Cardiac muscle cell (in vitro differentiated cells and primary cell): ENCODE data around the gene IL3. TPM values are rescaled to one million over a fixed set of nuclear protein-coding genes. Genes with fewer than 3 reads are reported as not detected.

ENCODE experiments used
- DNase-seq, 2 donors: peaks; one replicate each; pipeline versions ENCODE4 v3.0.0 to v3.0.0-alpha.2; 2010 to 2017; ENCODE audit warnings: low read depth in 1 of 2, low spot score in 1 of 2
- H3K27ac ChIP-seq: fragments of 200-600 bp; sonication (generic); 2 replicates; pipeline ENCODE4 v1.5.1; 2016
- H3K27me3 ChIP-seq: fragments of 200-600 bp; sonication (generic); 2 replicates; pipeline ENCODE4 v1.6.0; 2016; ENCODE audit warnings: control low read depth
- H3K36me3 ChIP-seq: fragments of 200-600 bp; sonication (generic); 2 replicates; pipeline ENCODE4 v1.5.1; 2016; ENCODE audit warnings: control low read depth
- H3K4me1 ChIP-seq: fragments of 200-600 bp; sonication (generic); 2 replicates; pipeline ENCODE4 v1.8.1; 2017; ENCODE audit warnings: low read depth, mild to moderate bottlenecking, mixed run types
- H3K4me3 ChIP-seq: fragments of 200-600 bp; sonication (generic); 2 replicates; pipeline ENCODE4 v1.5.1; 2016; ENCODE audit warnings: mild to moderate bottlenecking
- H3K9me3 ChIP-seq: fragments of 200-600 bp; sonication (generic); 2 replicates; pipeline ENCODE4 v1.5.1; 2017; ENCODE audit warnings: low read depth, mild to moderate bottlenecking, control low read depth
- polyA plus RNA-seq: library from polyadenylated mRNA; unstranded; fragments of >200 nt; fragmentation: Nextera tagmentation; extraction: Ambion mirVana; gene quantifications from 2 replicates; pipeline ENCODE4 v1.2.1, GENCODE V29; 2016
- total RNA-seq: library from RNA; depleted of rRNA; stranded (reverse); fragments of >200 nt; gene quantifications from 2 replicates; pipeline ENCODE4 v1.2.3, GENCODE V29; 2016
- TF ChIP-seq, protein P1 (sequence below): IDR thresholded peaks from 2 replicates; pipeline ENCODE4 v1.5.1; 2012; ENCODE audit warnings: low read depth, mild to moderate bottlenecking, low read length

Gene IL3
- total and polyA plus RNA-seq, 2 experiments from 2014 or later = not detected

DNA sequence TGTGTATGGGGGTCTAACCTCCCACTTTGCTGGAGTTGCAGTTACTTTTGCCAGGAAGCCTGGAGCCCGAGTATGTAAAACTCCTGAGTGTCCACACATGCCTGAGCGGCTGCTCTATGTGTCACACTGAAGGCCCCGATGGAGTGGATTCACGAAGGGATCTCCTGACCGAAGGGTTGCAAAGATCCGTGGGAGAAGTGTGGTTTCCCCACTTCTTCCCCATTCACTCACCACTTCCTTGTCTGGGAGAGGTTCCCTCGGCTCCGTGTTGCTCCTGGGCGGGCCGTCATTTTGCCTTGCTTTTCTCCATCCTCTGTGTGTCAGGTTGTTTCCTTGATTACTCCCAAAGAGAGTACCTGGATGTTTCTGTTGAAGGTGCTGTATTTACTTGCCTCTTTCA lies 16.2 kb upstream of the IL3 start:
- H3K9me3 ChIP-seq = no peaks in the 10 kb centered on the region
- H3K27ac ChIP-seq = no peak overlapping the region
- no peaks in the 10 kb centered on the region for H3K36me3 ChIP-seq
- TF ChIP-seq, protein P1, sequence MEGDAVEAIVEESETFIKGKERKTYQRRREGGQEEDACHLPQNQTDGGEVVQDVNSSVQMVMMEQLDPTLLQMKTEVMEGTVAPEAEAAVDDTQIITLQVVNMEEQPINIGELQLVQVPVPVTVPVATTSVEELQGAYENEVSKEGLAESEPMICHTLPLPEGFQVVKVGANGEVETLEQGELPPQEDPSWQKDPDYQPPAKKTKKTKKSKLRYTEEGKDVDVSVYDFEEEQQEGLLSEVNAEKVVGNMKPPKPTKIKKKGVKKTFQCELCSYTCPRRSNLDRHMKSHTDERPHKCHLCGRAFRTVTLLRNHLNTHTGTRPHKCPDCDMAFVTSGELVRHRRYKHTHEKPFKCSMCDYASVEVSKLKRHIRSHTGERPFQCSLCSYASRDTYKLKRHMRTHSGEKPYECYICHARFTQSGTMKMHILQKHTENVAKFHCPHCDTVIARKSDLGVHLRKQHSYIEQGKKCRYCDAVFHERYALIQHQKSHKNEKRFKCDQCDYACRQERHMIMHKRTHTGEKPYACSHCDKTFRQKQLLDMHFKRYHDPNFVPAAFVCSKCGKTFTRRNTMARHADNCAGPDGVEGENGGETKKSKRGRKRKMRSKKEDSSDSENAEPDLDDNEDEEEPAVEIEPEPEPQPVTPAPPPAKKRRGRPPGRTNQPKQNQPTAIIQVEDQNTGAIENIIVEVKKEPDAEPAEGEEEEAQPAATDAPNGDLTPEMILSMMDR = no peak
- no peak for DNase-seq
- H3K4me1 ChIP-seq = no peaks in the 10 kb centered on the region
- H3K27me3 ChIP-seq = no peaks in the 10 kb centered on the region
- H3K4me3 ChIP-seq = no peak overlapping the region

DNA sequence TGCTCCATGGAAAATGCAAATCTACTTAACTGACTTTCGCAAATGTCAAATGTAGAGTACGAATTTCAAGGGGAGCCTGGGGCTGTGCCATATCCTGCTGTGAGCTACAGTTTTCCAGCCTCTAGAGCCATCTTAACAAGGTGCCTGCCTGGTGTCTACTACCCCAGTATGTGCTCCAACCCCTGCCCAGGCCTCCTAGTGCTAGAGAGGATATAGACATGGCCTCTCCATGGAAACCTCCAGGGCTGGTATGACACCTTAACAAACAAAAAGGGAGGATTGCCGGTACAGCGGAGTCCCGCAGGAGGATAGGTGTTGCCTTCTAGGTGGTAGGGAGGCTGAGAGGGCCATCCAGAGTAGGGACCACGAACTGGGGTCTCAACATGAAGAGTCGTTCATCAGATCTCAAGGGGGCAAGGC lies 13.6 kb upstream of the IL3 start:
- H3K27me3 ChIP-seq = no peaks in the 10 kb centered on the region
- DNase-seq = no peak
- no peaks in the 10 kb centered on the region for H3K9me3 ChIP-seq
- H3K27ac ChIP-seq = no peak overlapping the region
- no peaks in the 10 kb centered on the region for H3K4me1 ChIP-seq
- TF ChIP-seq, protein P1 = no peak
- no peaks in the 10 kb centered on the region for H3K36me3 ChIP-seq
- no peak overlapping the region for H3K4me3 ChIP-seq

DNA sequence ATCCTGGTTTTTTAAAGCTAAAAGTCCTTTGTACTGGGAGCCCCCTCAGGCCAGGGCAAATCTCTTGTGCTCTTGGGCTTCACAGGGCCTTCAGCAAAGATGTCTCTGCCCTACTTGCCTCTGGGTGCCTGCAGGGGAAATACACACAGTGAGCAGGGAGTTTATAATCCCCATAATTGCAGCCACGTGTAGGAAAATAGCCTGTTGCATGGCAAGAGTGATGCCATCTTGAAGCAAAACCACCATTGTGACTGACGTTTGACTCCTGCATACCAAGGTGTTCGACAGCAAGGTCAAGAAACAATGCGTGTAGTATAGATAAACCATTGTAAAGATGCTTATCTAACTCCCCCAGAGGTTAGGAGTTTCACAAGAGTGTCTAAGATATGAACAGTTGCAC lies 11.4 kb upstream of the IL3 start:
- no peaks in the 10 kb centered on the region for H3K36me3 ChIP-seq
- H3K4me1 ChIP-seq = no peaks in the 10 kb centered on the region
- TF ChIP-seq, protein P1 = no peak

DNA sequence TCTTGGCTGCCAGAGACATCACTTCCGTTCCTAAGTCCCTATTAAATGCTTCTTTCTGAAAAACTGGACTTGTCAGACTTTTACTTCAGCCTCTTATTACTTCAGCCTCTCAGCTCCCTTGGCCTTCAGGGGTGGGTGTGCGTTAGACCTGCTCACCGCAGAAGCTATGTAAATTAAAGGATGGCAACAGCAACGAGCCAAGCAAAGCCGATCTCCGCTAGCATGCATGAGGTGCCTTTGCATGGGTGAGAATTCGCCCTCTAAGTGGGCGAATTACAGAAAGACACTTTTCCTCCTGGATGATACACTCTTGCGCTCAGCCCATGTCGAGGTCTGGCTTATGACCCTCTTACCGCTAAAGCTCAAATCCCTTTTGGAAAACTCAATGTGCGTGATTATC lies 10.9 kb upstream of the IL3 start:
- no peaks in the 10 kb centered on the region for H3K4me1 ChIP-seq
- H3K27me3 ChIP-seq = no peaks in the 10 kb centered on the region
- TF ChIP-seq, protein P1 = no peak
- no peak for DNase-seq
- H3K27ac ChIP-seq = no peak overlapping the region
- no peaks in the 10 kb centered on the region for H3K36me3 ChIP-seq
- no peaks in the 10 kb centered on the region for H3K9me3 ChIP-seq
- H3K4me3 ChIP-seq = no peak overlapping the region

More for the DNA sequence above, 11.4 kb upstream of the IL3 start:
- Histone ChIP-seq H3K27ac (no peak overlapping the region), H3K27me3 (no peaks in the 10 kb centered on the region), H3K4me3 (no peak overlapping the region), H3K9me3 (no peaks in the 10 kb centered on the region)
- DNase-seq = no peak

DNA sequence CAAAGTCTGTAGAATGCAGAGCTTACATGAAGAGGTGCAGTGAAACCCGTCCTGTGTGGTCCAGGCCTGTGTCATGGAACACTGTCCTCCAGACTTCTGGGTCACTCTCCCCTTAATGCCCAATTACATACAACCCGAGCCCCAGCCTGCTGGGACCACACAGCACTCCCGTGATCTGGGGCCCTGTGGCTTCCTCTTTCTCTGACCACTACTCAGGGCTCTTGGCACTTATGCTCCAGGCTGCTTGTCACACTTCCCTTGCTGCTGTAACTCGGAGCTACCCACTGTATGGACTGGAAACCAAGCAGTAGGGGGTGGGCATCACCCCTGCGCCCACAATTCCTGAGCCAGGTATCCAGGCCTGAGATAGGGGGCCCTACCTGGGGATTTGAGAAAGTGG lies 10.3 kb upstream of the IL3 start:
- Histone ChIP-seq H3K9me3 (no peaks in the 10 kb centered on the region), H3K36me3 (no peaks in the 10 kb centered on the region), H3K27me3 (no peaks in the 10 kb centered on the region), H3K27ac (no peak overlapping the region), H3K4me1 (no peaks in the 10 kb centered on the region), H3K4me3 (no peak overlapping the region)
- TF ChIP-seq, protein P1 = no peak
- no peak for DNase-seq
